Activated CD8-positive, alpha-beta T cell treated with anti-CD3 and anti-CD28 coated beads, Interleukin-2, amount 10 ng/mL, durations not matched to agents 7 days and 5 days (primary cell): Measurements from ENCODE around the gene CLEC16A. TPM values are rescaled to one million over a fixed set of nuclear protein-coding genes. Genes with fewer than 3 reads are reported as not detected.
A peak's percentile ranks its signal among the peaks of the same experiment; 100 is the strongest.

ENCODE experiments used
- ATAC-seq: fragments of 150-1000 bp; cut with Tn5 transposase; one replicate; pipeline ENCODE4 v1.10.0; 2021; ENCODE audit warnings: moderate library complexity
- CTCF ChIA-PET: fragments of 350-600 bp; sonication (Branson Sonifier 250); formaldehyde crosslinking; loops from one replicate; lab custom pipeline; 2021; ENCODE audit warnings: antibody characterized with exemption; lab: Charles Lee
- POLR2A ChIA-PET: fragments of 350-600 bp; sonication (Branson Sonifier 250); formaldehyde crosslinking; loops from one replicate; lab custom pipeline; 2021; ENCODE audit warnings: antibody characterized with exemption; lab: Charles Lee
- DNase-seq: peaks from one replicate; pipeline ENCODE4 v3.0.0-alpha.2; 2020
- H3K27ac Mint-ChIP-seq: one replicate; pipeline ENCODE4 v1.8.0; 2021; ENCODE audit warnings: mild to moderate bottlenecking, mixed read lengths
- H3K27me3 Mint-ChIP-seq: one replicate; pipeline ENCODE4 v1.8.0; 2021; ENCODE audit warnings: low read depth, mixed read lengths
- H3K36me3 Mint-ChIP-seq: one replicate; pipeline ENCODE4 v1.8.0; 2021; ENCODE audit warnings: low read depth, mixed read lengths
- H3K4me1 Mint-ChIP-seq: one replicate; pipeline ENCODE4 v1.8.0; 2021; ENCODE audit warnings: low read depth, mixed read lengths
- H3K4me3 Mint-ChIP-seq: one replicate; pipeline ENCODE4 v1.8.0; 2021; ENCODE audit warnings: mild to moderate bottlenecking, mixed read lengths
- H3K9me3 Mint-ChIP-seq: one replicate; pipeline ENCODE4 v1.8.0; 2022; ENCODE audit warnings: mixed read lengths; ENCODE audit not compliant: insufficient read depth
- total RNA-seq, 2 experiments: library from RNA; stranded (reverse); gene quantifications; one replicate each; pipeline ENCODE4 v1.2.3, GENCODE V29; 2021

CLEC16A gene
- total RNA-seq, 2 experiments from 2014 or later: 32.8 to 38.5 TPM

- peaks cover 42% of the 10 kb centered on the region for H3K4me1 Mint-ChIP-seq
- peaks cover 7% of the 10 kb centered on the region for H3K9me3 Mint-ChIP-seq
- no peak for ATAC-seq
- no peaks in the 10 kb centered on the region for H3K27me3 Mint-ChIP-seq
- H3K4me3 Mint-ChIP-seq: no peak overlapping the region
- H3K27ac Mint-ChIP-seq: peak overlapping the region; percentile 7
- peaks cover 63% of the 10 kb centered on the region for H3K36me3 Mint-ChIP-seq
- DNase-seq: no peak
- POLR2A ChIA-PET: no interaction called here
- CTCF ChIA-PET: interaction anchor here (1.5 kb wide), 1 partner anchor 57 kb away, joined by 5 read pairs; no protein-coding TSS in a partner anchor
Observed at GRCh38 chr16:11020792-11021551, 76.6 kb downstream of the CLEC16A start.

GRCh38 chr16:11022002-11022401, 77.6 kb downstream of the CLEC16A start:
- Mint-ChIP-seq H3K9me3 (peaks cover 18% of the 10 kb centered on the region), H3K36me3 (peaks cover 69% of the 10 kb centered on the region), H3K4me1 (peaks cover 36% of the 10 kb centered on the region), H3K27me3 (no peaks in the 10 kb centered on the region), H3K27ac (no peak overlapping the region), H3K4me3 (no peak overlapping the region)
- ATAC-seq (no peak), DNase-seq (no peak)
- ChIA-PET POLR2A (no interaction called here), CTCF (no interaction called here)

- no peaks in the 10 kb centered on the region for H3K27me3 Mint-ChIP-seq
- peak overlapping the region; percentile 75 for H3K27ac Mint-ChIP-seq
- H3K36me3 Mint-ChIP-seq: peaks cover 81% of the 10 kb centered on the region
- DNase-seq (no peak), ATAC-seq (no peak)
- peaks cover 26% of the 10 kb centered on the region for H3K9me3 Mint-ChIP-seq
- no peak overlapping the region for H3K4me3 Mint-ChIP-seq
- ChIA-PET POLR2A (no interaction called here), CTCF (interaction anchor here (0.6 to 1.5 kb wide), 3 partner anchors 9 to 43 kb away, joined by 3 to 4 read pairs (median 3); no protein-coding TSS in a partner anchor)
- peaks cover 29% of the 10 kb centered on the region for H3K4me1 Mint-ChIP-seq
Observed at GRCh38 chr16:11023262-11024039, 79.1 kb downstream of the CLEC16A start.

- DNase-seq (no peak), ATAC-seq (peak; percentile 23)
- Mint-ChIP-seq H3K27ac (peak overlapping the region; percentile 75), H3K9me3 (peaks cover 34% of the 10 kb centered on the region), H3K4me1 (peaks cover 33% of the 10 kb centered on the region), H3K36me3 (peaks cover 86% of the 10 kb centered on the region), H3K27me3 (no peaks in the 10 kb centered on the region), H3K4me3 (no peak overlapping the region)
- POLR2A ChIA-PET: interaction anchor here (0.8 kb wide), 1 partner anchor 60 kb away, joined by 3 read pairs; no protein-coding TSS in a partner anchor
- CTCF ChIA-PET: interaction anchor here (0.9 to 1.6 kb wide), 9 partner anchors 8 to 347 kb away, joined by 3 to 4 read pairs (median 4); no protein-coding TSS in a partner anchor
Observed at GRCh38 chr16:11024333-11025053, 80.1 kb downstream of the CLEC16A start.

GRCh38 chr16:11025120-11025531, 80.8 kb downstream of the CLEC16A start:
- Mint-ChIP-seq H3K27ac (peak overlapping the region; percentile 75), H3K4me1 (peaks cover 37% of the 10 kb centered on the region), H3K36me3 (peaks cover 88% of the 10 kb centered on the region), H3K9me3 (peaks cover 36% of the 10 kb centered on the region), H3K4me3 (no peak overlapping the region), H3K27me3 (no peaks in the 10 kb centered on the region)
- ATAC-seq: peak; percentile 42
- no peak for DNase-seq
- POLR2A ChIA-PET: interaction anchor here (0.8 kb wide), 1 partner anchor 61 kb away, joined by 3 read pairs; no protein-coding TSS in a partner anchor
- CTCF ChIA-PET: interaction anchor here (0.9 to 1.6 kb wide), 9 partner anchors 9 to 347 kb away, joined by 3 to 4 read pairs (median 4); no protein-coding TSS in a partner anchor

- DNase-seq (no peak), ATAC-seq (no peak)
- CTCF ChIA-PET: no interaction called here
- Mint-ChIP-seq H3K27me3 (no peaks in the 10 kb centered on the region), H3K4me1 (peaks cover 55% of the 10 kb centered on the region), H3K36me3 (peaks cover 96% of the 10 kb centered on the region), H3K27ac (no peak overlapping the region), H3K9me3 (peaks cover 36% of the 10 kb centered on the region), H3K4me3 (no peak overlapping the region)
- POLR2A ChIA-PET: no interaction called here
Observed at GRCh38 chr16:11029948-11030347, 85.6 kb downstream of the CLEC16A start.

GRCh38 chr16:11030990-11031510, 86.7 kb downstream of the CLEC16A start:
- ChIA-PET POLR2A (no interaction called here), CTCF (no interaction called here)
- Mint-ChIP-seq H3K27me3 (no peaks in the 10 kb centered on the region), H3K27ac (no peak overlapping the region), H3K36me3 (peaks cover 96% of the 10 kb centered on the region), H3K4me3 (no peak overlapping the region), H3K4me1 (peaks cover 51% of the 10 kb centered on the region), H3K9me3 (peaks cover 28% of the 10 kb centered on the region)
- DNase-seq (no peak), ATAC-seq (no peak)

GRCh38 chr16:11032000-11032921, 87.9 kb downstream of the CLEC16A start:
- Mint-ChIP-seq H3K4me3 (no peak overlapping the region), H3K27me3 (no peaks in the 10 kb centered on the region), H3K27ac (peak overlapping the region; percentile 74), H3K4me1 (peaks cover 51% of the 10 kb centered on the region), H3K36me3 (peaks cover 86% of the 10 kb centered on the region), H3K9me3 (peaks cover 16% of the 10 kb centered on the region)
- ChIA-PET CTCF (no interaction called here), POLR2A (no interaction called here)
- DNase-seq (no peak), ATAC-seq (peak; percentile 27)

- no peaks in the 10 kb centered on the region for H3K27me3 Mint-ChIP-seq
- peaks cover 51% of the 10 kb centered on the region for H3K4me1 Mint-ChIP-seq
- ATAC-seq: no peak
- H3K27ac Mint-ChIP-seq: peak overlapping the region; percentile 74
- H3K36me3 Mint-ChIP-seq: peaks cover 82% of the 10 kb centered on the region
- H3K9me3 Mint-ChIP-seq: peaks cover 10% of the 10 kb centered on the region
- ChIA-PET CTCF (no interaction called here), POLR2A (no interaction called here)
- H3K4me3 Mint-ChIP-seq: no peak overlapping the region
- no peak for DNase-seq
Observed at GRCh38 chr16:11032922-11033291, 88.5 kb downstream of the CLEC16A start.

- Mint-ChIP-seq H3K4me3 (no peak overlapping the region), H3K36me3 (peaks cover 81% of the 10 kb centered on the region), H3K27me3 (no peaks in the 10 kb centered on the region), H3K9me3 (peaks cover 9% of the 10 kb centered on the region), H3K4me1 (peaks cover 51% of the 10 kb centered on the region), H3K27ac (peak overlapping the region; percentile 36)
- CTCF ChIA-PET: interaction anchor here (1.2 to 1.7 kb wide), 2 partner anchors 10 to 72 kb away, joined by 4 read pairs; no protein-coding TSS in a partner anchor
- POLR2A ChIA-PET: interaction anchor here (1.1 kb wide), 1 partner anchor 220 kb away, joined by 3 read pairs; no protein-coding TSS in a partner anchor
- ATAC-seq (no peak), DNase-seq (no peak)
Observed at GRCh38 chr16:11033629-11034420, 89.5 kb downstream of the CLEC16A start.
